ENCODE data around the gene STXBP6.

The STXBP6 gene

DNA sequence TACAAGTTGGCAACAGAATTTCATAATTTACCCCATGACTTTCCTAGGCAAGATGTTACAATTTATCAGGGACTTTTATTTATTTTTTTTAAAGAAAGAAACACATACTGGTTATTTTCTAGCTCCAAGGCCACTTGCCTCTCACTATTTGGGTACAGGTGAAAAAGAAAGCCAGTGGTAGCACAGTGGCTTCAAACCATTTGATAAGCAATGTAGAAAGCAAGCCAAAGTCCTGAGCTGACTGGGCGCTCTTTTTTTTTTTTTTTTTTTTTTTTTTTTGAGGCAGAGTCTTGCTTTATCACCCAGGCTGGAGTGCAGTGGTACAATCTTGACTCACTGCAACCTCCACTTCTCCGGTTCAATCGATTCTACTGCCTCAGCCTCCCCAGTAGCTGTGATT lies 73.3 kb downstream of the STXBP6 start:
- no peak overlapping the region for H3K27ac ChIP-seq
- TF ChIP-seq ZFX (IDR thresholded peaks at IDR 0.05) (no peak), CTCF (conservative IDR thresholded peaks at IDR 0.05) (no peak)

DNA sequence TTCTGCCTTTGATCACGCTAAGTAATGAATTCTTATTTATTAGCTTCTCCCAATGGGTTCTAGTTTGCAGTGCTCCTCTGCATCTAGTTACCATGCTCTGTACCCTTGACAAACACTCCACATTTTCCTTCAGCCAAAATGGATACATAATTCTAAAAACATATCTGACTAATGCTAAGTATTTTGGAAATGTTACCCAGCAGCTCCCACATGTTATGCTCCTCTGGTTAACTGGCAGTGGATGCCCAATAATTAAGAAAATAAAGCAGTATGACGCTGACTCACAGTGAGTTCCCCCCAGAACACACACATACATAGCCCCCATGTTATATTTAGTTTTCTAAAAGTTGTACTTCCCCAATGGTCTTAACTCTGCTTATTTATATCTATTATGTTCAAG lies 74.6 kb downstream of the STXBP6 start:
- H3K27ac ChIP-seq: no peak overlapping the region
- no peak for TF ChIP-seq CTCF (conservative IDR thresholded peaks at IDR 0.05)

DNA sequence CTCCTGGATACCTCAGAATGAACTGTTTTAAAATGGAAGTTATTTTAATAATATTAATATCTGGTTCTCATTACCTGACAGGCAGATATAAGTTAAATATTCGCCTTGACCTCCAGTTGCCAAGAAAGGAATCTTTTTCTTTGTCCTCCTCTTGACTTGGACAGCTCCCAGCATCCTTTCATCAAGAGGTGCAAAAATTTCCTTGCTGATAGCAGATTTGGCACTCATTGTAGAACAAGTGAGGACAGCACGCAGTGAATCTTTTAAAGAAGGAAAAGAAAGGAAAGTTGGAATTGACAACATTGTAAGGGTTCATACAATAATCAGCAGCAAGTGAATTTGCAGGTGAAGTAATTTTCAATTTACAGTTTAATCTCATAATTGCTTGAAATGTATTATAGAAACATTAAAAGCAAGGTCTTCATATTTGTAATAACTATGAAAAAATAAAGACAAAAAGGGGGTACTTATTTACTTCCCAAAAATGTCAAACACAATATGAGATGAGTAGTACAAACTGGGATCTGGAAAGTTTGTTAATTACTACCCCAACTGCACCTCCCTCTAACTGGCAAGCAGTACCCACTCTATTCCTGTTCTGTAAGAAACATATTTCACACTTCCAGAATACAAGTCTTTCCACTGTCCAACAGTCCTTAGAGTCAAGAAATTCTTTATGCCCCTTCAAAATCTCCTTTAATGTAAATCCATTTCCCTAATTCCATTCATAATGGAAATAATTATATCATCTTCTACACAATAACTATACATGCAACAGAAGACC lies 75.2 kb downstream of the STXBP6 start:
- H3K27ac ChIP-seq: no peak overlapping the region
- TF ChIP-seq ZFX (IDR thresholded peaks at IDR 0.05) (no peak), CTCF (conservative IDR thresholded peaks at IDR 0.05) (no peak)

DNA sequence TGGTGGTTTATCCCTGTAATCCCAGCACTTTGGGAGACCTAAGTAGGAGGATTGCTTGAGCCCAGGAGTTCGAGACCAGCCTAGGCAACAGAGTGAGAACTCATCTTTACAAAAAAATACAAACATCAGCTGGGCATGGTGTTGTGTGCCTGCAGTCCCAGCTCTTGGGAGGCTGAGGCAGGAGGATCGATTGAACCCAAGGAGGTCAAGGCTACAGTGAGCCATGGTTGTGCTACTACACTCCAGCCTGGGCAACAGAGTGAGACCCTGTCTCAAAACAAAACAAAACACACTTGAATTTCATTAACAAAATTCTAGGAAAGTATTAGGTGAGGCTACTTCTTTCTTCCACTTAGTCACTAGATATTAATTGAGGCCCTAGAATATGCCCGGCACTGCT lies 77.1 kb downstream of the STXBP6 start:
- H3K27ac ChIP-seq: no peak overlapping the region
- TF ChIP-seq CTCF (conservative IDR thresholded peaks at IDR 0.05): no peak
- TF ChIP-seq ZFX (IDR thresholded peaks at IDR 0.05): no peak

- H3K27ac ChIP-seq: no peak overlapping the region
- TF ChIP-seq CTCF (conservative IDR thresholded peaks at IDR 0.05): no peak
- no peak for TF ChIP-seq ZFX (IDR thresholded peaks at IDR 0.05)
Measured at GRCh38 chr14:24971255-24971654, 78.7 kb downstream of the STXBP6 start.

- H3K27ac ChIP-seq: no peak overlapping the region
- TF ChIP-seq CTCF (conservative IDR thresholded peaks at IDR 0.05) (no peak), ZFX (IDR thresholded peaks at IDR 0.05) (no peak)
Measured at GRCh38 chr14:24966579-24966964, 83.4 kb downstream of the STXBP6 start.

GRCh38 chr14:24965934-24966578 lies 83.9 kb downstream of the STXBP6 start:
- no peak overlapping the region for H3K27ac ChIP-seq
- TF ChIP-seq CTCF (conservative IDR thresholded peaks at IDR 0.05): no peak
- TF ChIP-seq ZFX (IDR thresholded peaks at IDR 0.05): no peak

Data from C4-2B (cell line).